Endodermal cell (in vitro differentiated cells): ENCODE results near the gene SLC16A12. TPM values are rescaled to one million over a fixed set of nuclear protein-coding genes. Genes with fewer than 3 reads are reported as not detected.
"Not testable (repeated sequence)": the region's sequence is repeated elsewhere in the genome, so short reads cannot be mapped to it uniquely, and the experiment has no call there.

Source experiments
- DNase-seq: peaks from one replicate; pipeline ENCODE4 v3.0.0-alpha.2; 2017
- H3K27ac ChIP-seq: 2 replicates; pipeline ENCODE4 v1.5.1; 2013; ENCODE audit warnings: mild to moderate bottlenecking, low read depth, low read length, moderate library complexity
- H3K27me3 ChIP-seq: 2 replicates; pipeline ENCODE4 v1.6.1; 2013; ENCODE audit warnings: mild to moderate bottlenecking, low read length, moderate library complexity; ENCODE audit not compliant: insufficient read depth, control insufficient read depth, poor library complexity, severe bottlenecking
- H3K36me3 ChIP-seq: 2 replicates; pipeline ENCODE4 v1.7.0; 2013; ENCODE audit warnings: mild to moderate bottlenecking, low read length, moderate library complexity; ENCODE audit not compliant: control insufficient read depth, insufficient read depth
- H3K4me1 ChIP-seq: one replicate; pipeline ENCODE4 v1.7.0; 2013; ENCODE audit warnings: low read length; ENCODE audit not compliant: control insufficient read depth, insufficient read depth
- H3K4me3 ChIP-seq: 2 replicates; pipeline ENCODE4 v1.5.1; 2013; ENCODE audit warnings: mild to moderate bottlenecking, low read length, moderate library complexity
- H3K9ac ChIP-seq: 2 replicates; pipeline ENCODE4 v1.6.1; 2013; ENCODE audit warnings: mild to moderate bottlenecking, low read length, moderate library complexity; ENCODE audit not compliant: poor library complexity, severe bottlenecking; ENCODE audit errors: extremely low read depth
- H3K9me3 ChIP-seq: 2 replicates; pipeline ENCODE4 v1.6.1; 2013; ENCODE audit warnings: mild to moderate bottlenecking, low read length, moderate library complexity; ENCODE audit not compliant: control insufficient read depth
- H3K27ac Mint-ChIP-seq: 2 replicates; pipeline ENCODE4 v1.8.0; 2020; ENCODE audit warnings: mixed read lengths
- H3K27me3 Mint-ChIP-seq: 2 replicates; pipeline ENCODE4 v1.8.0; 2021; ENCODE audit warnings: mild to moderate bottlenecking, mixed read lengths; ENCODE audit not compliant: insufficient read depth
- H3K36me3 Mint-ChIP-seq: 2 replicates; pipeline ENCODE4 v1.8.0; 2020; ENCODE audit warnings: low read depth, mixed read lengths
- H3K4me1 Mint-ChIP-seq: 2 replicates; pipeline ENCODE4 v1.8.0; 2020; ENCODE audit warnings: mixed read lengths
- H3K4me3 Mint-ChIP-seq: 2 replicates; pipeline ENCODE4 v1.8.0; 2020; ENCODE audit warnings: mild to moderate bottlenecking, moderate library complexity, mixed read lengths
- H3K9me3 Mint-ChIP-seq: 2 replicates; pipeline ENCODE4 v1.8.0; 2020; ENCODE audit warnings: mild to moderate bottlenecking, mixed read lengths
- CTCF ChIP-seq: fragments of 200-600 bp; sonication (generic); conservative IDR thresholded peaks from 2 replicates; pipeline ENCODE4 v1.5.0; 2021; ENCODE audit warnings: antibody characterized with exemption, mild to moderate bottlenecking
- WGBS, 2 experiments: methylation state at CpG; one replicate each; pipeline versions ENCODE4 v1.1.5 to v1.1.7; 2013; ENCODE audit warnings: missing lambda C conversion rate in 2 of 2, mixed read lengths in 1 of 2; ENCODE audit not compliant: insufficient coverage in 1 of 2, insufficient read length in 1 of 2; 5-methylcytosine and 5-hydroxymethylcytosine counted together
- total RNA-seq, 2 donors: library from RNA; stranded (reverse); fragmentation: NEBNext Ultra II Directional in 1 of 2; extraction: Animal tissue kit (Norgen Biotek cat#: 25700) in 1 of 2; gene quantifications; 2 replicates in 1 of 2; 3 replicates in 1 of 2; pipeline ENCODE4 v1.2.1, GENCODE V29; 2021

Gene SLC16A12
- total RNA-seq, 2 donors from 2014 or later, result 0.33 to 2.3 TPM

DNA sequence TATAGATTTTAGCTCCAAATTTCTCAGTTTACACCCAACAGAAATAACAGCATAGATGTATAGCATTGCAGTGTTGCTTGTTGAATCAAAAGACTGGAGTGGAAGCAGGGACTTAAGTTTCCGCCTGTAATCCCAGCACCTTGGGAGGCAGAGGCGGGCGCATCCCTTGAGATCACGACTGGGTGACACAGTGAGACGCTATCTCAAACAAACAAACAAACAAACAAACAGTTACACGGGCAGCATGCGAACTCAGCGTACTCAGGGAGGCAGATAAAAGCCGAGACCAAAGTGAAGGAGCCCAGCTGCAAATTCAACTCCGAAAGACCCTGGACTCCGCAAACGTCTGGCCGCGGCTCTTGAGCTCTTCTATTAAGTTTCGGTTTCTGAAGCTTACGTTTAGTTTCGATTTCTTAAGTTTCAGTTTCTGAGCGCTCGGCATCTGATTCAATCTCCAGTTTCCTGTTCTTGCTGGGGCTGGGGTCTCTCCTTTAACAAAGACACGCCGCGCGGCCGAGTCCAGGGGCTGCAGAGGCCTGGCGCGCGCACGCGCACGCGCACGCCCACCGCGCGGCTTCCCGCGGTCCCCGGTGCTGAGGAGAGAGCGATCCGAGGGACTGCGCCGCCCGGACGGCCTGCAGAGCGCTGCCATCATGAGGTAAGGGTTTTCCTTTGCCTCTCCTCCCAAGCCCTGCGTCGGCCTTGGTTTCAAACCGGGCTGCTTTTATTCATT is 121.1 kb downstream of the SLC16A12 start, which contains the start of gene IFIT5:
Gene IFIT5, plus strand, starts transcription at position 423 of the 733 bp plus-strand sequence. Its CDS starts 231 bp downstream, at position 654.
- H3K36me3 ChIP-seq, result no peaks in the 10 kb centered on the region
- peaks cover 14% of the 10 kb centered on the region for H3K27me3 ChIP-seq
- peak within 1 kb of the TSS; percentile 81 for H3K4me3 ChIP-seq
- peak within 1 kb of the TSS; percentile 69 for H3K9ac ChIP-seq
- H3K4me1 Mint-ChIP-seq, result peaks cover 10% of the 10 kb centered on the region
- WGBS, 2 experiments, result 1 to 2% methylated on average over 23 to 48 of the region's 48 CpGs
- H3K27ac ChIP-seq, result peak within 1 kb of the TSS; percentile 64
- H3K27me3 Mint-ChIP-seq, result peaks cover 15% of the 10 kb centered on the region
- DNase-seq, result peak; percentile 89
- H3K4me3 Mint-ChIP-seq, result peak within 1 kb of the TSS; percentile 76
- TF ChIP-seq CTCF, result no peak
- H3K4me1 ChIP-seq, result no peaks in the 10 kb centered on the region
- H3K27ac Mint-ChIP-seq, result peak within 1 kb of the TSS; percentile 86
- peaks cover 3% of the 10 kb centered on the region for H3K36me3 Mint-ChIP-seq
- peaks cover 8% of the 10 kb centered on the region for H3K9me3 ChIP-seq
- peaks cover 11% of the 10 kb centered on the region for H3K9me3 Mint-ChIP-seq

DNA sequence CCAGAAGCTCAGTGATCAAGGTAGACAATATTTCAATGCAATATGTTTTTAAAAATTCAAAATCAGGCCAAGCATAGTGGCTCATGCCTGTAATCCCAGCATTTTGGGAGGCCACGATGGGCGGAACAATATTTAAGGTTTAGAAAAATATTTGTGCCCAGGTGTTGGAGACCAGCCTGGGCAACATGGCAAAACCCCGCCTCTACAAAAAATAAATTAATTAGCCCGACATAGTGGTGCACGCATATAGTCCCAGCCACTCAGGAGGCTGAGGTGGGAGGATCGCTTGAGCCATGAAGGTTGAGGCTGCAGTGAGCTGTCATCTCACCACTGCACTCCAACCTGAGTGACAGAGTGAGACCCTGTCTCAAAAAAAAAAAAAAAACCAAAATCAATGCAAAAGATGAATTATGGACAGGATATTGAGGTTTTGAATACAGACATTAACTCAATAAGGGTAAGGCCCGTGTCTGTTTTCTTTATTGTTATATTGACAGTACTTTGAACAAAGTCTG is 121.9 kb downstream of the SLC16A12 start:
- peaks cover 3% of the 10 kb centered on the region for H3K36me3 Mint-ChIP-seq
- no peak for DNase-seq
- peak overlapping the region; percentile 81 for H3K4me3 ChIP-seq
- no peak for TF ChIP-seq CTCF
- H3K4me1 Mint-ChIP-seq, result peaks cover 11% of the 10 kb centered on the region
- peak overlapping the region; percentile 76 for H3K4me3 Mint-ChIP-seq
- peaks cover 8% of the 10 kb centered on the region for H3K9me3 ChIP-seq
- H3K27ac Mint-ChIP-seq, result no peak overlapping the region
- no peak overlapping the region for H3K9ac ChIP-seq
- H3K36me3 ChIP-seq, result no peaks in the 10 kb centered on the region
- H3K4me1 ChIP-seq, result no peaks in the 10 kb centered on the region
- 95 to 100% methylated on average over 4 to 7 of the region's 7 CpGs for WGBS, 2 experiments
- no peak overlapping the region for H3K27ac ChIP-seq
- H3K27me3 Mint-ChIP-seq, result peaks cover 15% of the 10 kb centered on the region
- peaks cover 16% of the 10 kb centered on the region for H3K9me3 Mint-ChIP-seq
- H3K27me3 ChIP-seq, result peaks cover 14% of the 10 kb centered on the region

- H3K27me3 ChIP-seq, result peaks cover 14% of the 10 kb centered on the region
- H3K36me3 Mint-ChIP-seq, H3K4me3 Mint-ChIP-seq, DNase-seq, H3K9me3 ChIP-seq, H3K4me1 ChIP-seq, H3K4me3 ChIP-seq, H3K27ac ChIP-seq, H3K9ac ChIP-seq, H3K27ac Mint-ChIP-seq, H3K36me3 ChIP-seq: not testable (repeated sequence)
- H3K27me3 Mint-ChIP-seq, result peaks cover 15% of the 10 kb centered on the region
- H3K9me3 Mint-ChIP-seq, result peaks cover 16% of the 10 kb centered on the region
- peaks cover 15% of the 10 kb centered on the region for H3K4me1 Mint-ChIP-seq
- 92 to 95% methylated on average over 8 to 10 of the region's 10 CpGs for WGBS, 2 experiments
Measured at GRCh38 chr10:89412276-89412675, 123.1 kb downstream of the SLC16A12 start.

DNA sequence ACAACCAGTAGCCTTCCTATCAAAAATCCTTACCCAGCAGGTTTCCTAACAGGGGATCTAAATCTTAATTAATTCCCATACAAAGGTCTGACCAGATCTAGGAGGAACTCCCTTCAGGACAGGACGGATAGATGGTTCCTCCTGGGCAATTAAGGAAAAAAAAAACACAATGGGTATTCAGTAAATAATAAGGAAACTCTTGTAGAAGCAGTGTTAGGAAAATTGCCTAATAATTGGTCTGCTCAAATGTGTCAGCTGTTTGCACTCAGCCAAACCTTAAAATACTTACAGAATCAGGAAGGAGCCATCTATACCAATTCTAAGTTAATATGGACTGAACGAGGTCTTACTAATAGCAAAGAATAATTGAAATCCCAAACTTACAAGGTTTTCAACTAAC is 124.3 kb downstream of the SLC16A12 start:
- 83 to 97% methylated on average over 1 to 2 of the region's 2 CpGs for WGBS, 2 experiments
- DNase-seq, H3K4me3 Mint-ChIP-seq: not testable (repeated sequence)

DNA sequence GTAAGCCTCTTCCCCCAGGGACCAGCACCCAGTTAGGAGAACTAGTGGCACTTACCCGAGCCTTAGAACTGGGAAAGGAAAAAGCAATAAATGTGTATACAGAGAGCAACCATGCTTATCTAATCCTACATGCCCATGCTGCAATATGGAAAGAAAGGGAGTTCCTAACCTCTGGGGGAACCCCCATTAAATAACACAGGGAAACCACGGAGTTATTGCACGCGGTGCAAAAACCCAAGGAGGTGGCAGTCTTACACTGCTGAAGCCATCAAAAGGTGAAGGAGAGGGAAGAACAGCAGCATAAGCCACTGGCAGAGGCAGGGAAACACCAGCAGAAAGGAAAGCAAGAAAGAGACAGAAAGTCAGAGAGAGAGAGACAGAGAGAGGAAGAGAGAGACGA is 124.8 kb downstream of the SLC16A12 start:
- H3K4me1 ChIP-seq, H3K36me3 Mint-ChIP-seq, DNase-seq, H3K36me3 ChIP-seq, H3K9me3 ChIP-seq, H3K27me3 ChIP-seq, H3K27ac ChIP-seq, H3K9ac ChIP-seq, H3K27me3 Mint-ChIP-seq, H3K27ac Mint-ChIP-seq, H3K4me3 Mint-ChIP-seq, H3K4me3 ChIP-seq: not testable (repeated sequence)
- WGBS, 2 experiments, result 88 to 100% methylated on average over 3 to 5 of the region's 5 CpGs
- Mint-ChIP-seq H3K4me1 (peaks cover 15% of the 10 kb centered on the region), H3K9me3 (peaks cover 16% of the 10 kb centered on the region)

More for the DNA sequence above, 124.3 kb downstream of the SLC16A12 start:
- H3K27ac Mint-ChIP-seq, H3K27ac ChIP-seq, H3K9me3 ChIP-seq, H3K9ac ChIP-seq, H3K4me3 ChIP-seq, H3K4me1 ChIP-seq, H3K36me3 ChIP-seq, H3K36me3 Mint-ChIP-seq: not testable (repeated sequence)
- peaks cover 15% of the 10 kb centered on the region for H3K4me1 Mint-ChIP-seq
- H3K27me3 ChIP-seq, result peaks cover 11% of the 10 kb centered on the region
- peaks cover 11% of the 10 kb centered on the region for H3K27me3 Mint-ChIP-seq
- H3K9me3 Mint-ChIP-seq, result peaks cover 16% of the 10 kb centered on the region
